ENCODE results near the gene HSPB8.

HSPB8 gene

GRCh38 chr12:119134284-119135072 lies 44.3 kb upstream of the HSPB8 start:
- H3K4me3 ChIP-seq (ENCODE audit: low read depth in 1 of 2, low read length in 2 of 2), result no peak overlapping the region
- no peaks in the 10 kb centered on the region for H4K20me1 ChIP-seq (ENCODE audit: insufficient read depth, low read length)
- H3K27me3 ChIP-seq (ENCODE audit: insufficient read depth, low read length, poor library complexity), result peaks cover 5% of the 10 kb centered on the region
- no peak overlapping the region for H2AFZ ChIP-seq (ENCODE audit: low read depth, low read length)
- ATAC-seq (ENCODE audit: insufficient read depth, low read depth) (no peak), DNase-seq (no peak)
- no peaks in the 10 kb centered on the region for H3K4me1 ChIP-seq (ENCODE audit: insufficient read depth, low read length)
- peaks cover 2% of the 10 kb centered on the region for H3K9me3 ChIP-seq (ENCODE audit: insufficient read depth, low read length, severe bottlenecking)
- H3K9ac ChIP-seq (ENCODE audit: low read depth, low read length), result no peak overlapping the region
- H3K36me3 ChIP-seq (ENCODE audit: insufficient read depth, low read length), result no peaks in the 10 kb centered on the region
- H3K79me2 ChIP-seq (ENCODE audit: insufficient read depth, low read length), result no peaks in the 10 kb centered on the region
- H3K4me2 ChIP-seq (ENCODE audit: insufficient read depth, low read length), result no peak overlapping the region
- H3K27ac ChIP-seq (ENCODE audit: low read length), result no peak overlapping the region
- TF ChIP-seq EZH2 (IDR thresholded peaks at IDR 0.05; ENCODE audit: borderline replicate concordance, low read depth, low read length, severe bottlenecking) (no peak), CTCF (IDR thresholded peaks at IDR 0.05; ENCODE audit: borderline replicate concordance, extremely low read depth, low read length, poor library complexity, severe bottlenecking) (no peak)

- DNase-seq, result no peak
- H3K27ac ChIP-seq (ENCODE audit: low read length), result no peak overlapping the region
- ATAC-seq (ENCODE audit: insufficient read depth, low read depth), result no peak
Measured at GRCh38 chr12:119136811-119137410, 41.8 kb upstream of the HSPB8 start.

GRCh38 chr12:119139448-119139847 lies 39.3 kb upstream of the HSPB8 start:
- Histone ChIP-seq H3K4me1 (ENCODE audit: insufficient read depth, low read length) (no peaks in the 10 kb centered on the region), H3K27me3 (ENCODE audit: insufficient read depth, low read length, poor library complexity) (peaks cover 12% of the 10 kb centered on the region), H3K27ac (ENCODE audit: low read length) (no peak overlapping the region), H4K20me1 (ENCODE audit: insufficient read depth, low read length) (no peaks in the 10 kb centered on the region), H2AFZ (ENCODE audit: low read depth, low read length) (no peak overlapping the region), H3K79me2 (ENCODE audit: insufficient read depth, low read length) (no peaks in the 10 kb centered on the region), H3K9me3 (ENCODE audit: insufficient read depth, low read length, severe bottlenecking) (no peaks in the 10 kb centered on the region), H3K36me3 (ENCODE audit: insufficient read depth, low read length) (no peaks in the 10 kb centered on the region), H3K4me3 (ENCODE audit: low read depth in 1 of 2, low read length in 2 of 2) (no peak overlapping the region), H3K4me2 (ENCODE audit: insufficient read depth, low read length) (no peak overlapping the region), H3K9ac (ENCODE audit: low read depth, low read length) (no peak overlapping the region)
- TF ChIP-seq EZH2 (IDR thresholded peaks at IDR 0.05; ENCODE audit: borderline replicate concordance, low read depth, low read length, severe bottlenecking) (no peak), CTCF (IDR thresholded peaks at IDR 0.05; ENCODE audit: borderline replicate concordance, extremely low read depth, low read length, poor library complexity, severe bottlenecking) (no peak)
- DNase-seq (no peak), ATAC-seq (ENCODE audit: insufficient read depth, low read depth) (no peak)

More at GRCh38 chr12:119136811-119137410, 41.8 kb upstream of the HSPB8 start:
- no peak overlapping the region for H3K4me3 ChIP-seq (ENCODE audit: low read depth in 1 of 2, low read length in 2 of 2)
- H3K27me3 ChIP-seq (ENCODE audit: insufficient read depth, low read length, poor library complexity), result peaks cover 5% of the 10 kb centered on the region
- no peaks in the 10 kb centered on the region for H3K79me2 ChIP-seq (ENCODE audit: insufficient read depth, low read length)
- H2AFZ ChIP-seq (ENCODE audit: low read depth, low read length), result no peak overlapping the region
- TF ChIP-seq EZH2 (IDR thresholded peaks at IDR 0.05; ENCODE audit: borderline replicate concordance, low read depth, low read length, severe bottlenecking), result no peak
- no peak for TF ChIP-seq CTCF (IDR thresholded peaks at IDR 0.05; ENCODE audit: borderline replicate concordance, extremely low read depth, low read length, poor library complexity, severe bottlenecking)
- H3K36me3 ChIP-seq (ENCODE audit: insufficient read depth, low read length), result no peaks in the 10 kb centered on the region
- H3K9ac ChIP-seq (ENCODE audit: low read depth, low read length), result no peak overlapping the region
- no peaks in the 10 kb centered on the region for H4K20me1 ChIP-seq (ENCODE audit: insufficient read depth, low read length)
- H3K4me2 ChIP-seq (ENCODE audit: insufficient read depth, low read length), result no peak overlapping the region
- no peaks in the 10 kb centered on the region for H3K4me1 ChIP-seq (ENCODE audit: insufficient read depth, low read length)
- H3K9me3 ChIP-seq (ENCODE audit: insufficient read depth, low read length, severe bottlenecking), result peaks cover 2% of the 10 kb centered on the region

Measured in DND-41 (cell line).